SK-N-SH treated with all-trans-retinoic acid at 6 μM for 48 hours (cell line): Measurements from ENCODE around the gene TBKBP1.

Experiments used
- ATAC-seq: fragments of 200-7000 bp; cut with Tn5 transposase; 3 replicates; pipeline ENCODE4 v1.9.1; 2020; ENCODE audit warnings: mild to moderate bottlenecking, moderate library complexity
- ARNTL ChIP-seq: fragments of 450-650 bp; formaldehyde crosslinking; IDR thresholded peaks from 2 replicates; pipeline ENCODE4 v1.5.0; 2020; ENCODE audit warnings: low read depth, mild to moderate bottlenecking, moderate library complexity, borderline replicate concordance
- BACH2 ChIP-seq: fragments of 250-450 bp; sonication (Bioruptor Pico); IDR thresholded peaks from 2 replicates; pipeline ENCODE4 v1.9.0; 2021; ENCODE audit warnings: mild to moderate bottlenecking, borderline replicate concordance
- CREB5 ChIP-seq: fragments of 250-450 bp; sonication (Bioruptor Pico); IDR thresholded peaks from 2 replicates; pipeline ENCODE4 v1.5.1; 2020; ENCODE audit warnings: low read depth, mild to moderate bottlenecking, moderate library complexity
- CSDC2 ChIP-seq: fragments of 250-450 bp; sonication (Bioruptor Pico); IDR thresholded peaks from 2 replicates; pipeline ENCODE4 v1.5.0; 2020; ENCODE audit warnings: mild to moderate bottlenecking, moderate library complexity
- CSRNP3 ChIP-seq: fragments of 250-450 bp; sonication (Bioruptor Pico); IDR thresholded peaks from 2 replicates; pipeline ENCODE4 v1.5.1; 2021; ENCODE audit warnings: mild to moderate bottlenecking, moderate library complexity
- ESRRG ChIP-seq: fragments of 250-450 bp; sonication (Bioruptor Pico); IDR thresholded peaks from 2 replicates; pipeline ENCODE4 v1.6.1; 2021; ENCODE audit warnings: mild to moderate bottlenecking
- GLIS3 ChIP-seq: fragments of 250-450 bp; sonication (Bioruptor Pico); IDR thresholded peaks from 2 replicates; pipeline ENCODE4 v1.5.0; 2020; ENCODE audit warnings: mild to moderate bottlenecking, moderate library complexity
- ISL1 ChIP-seq: fragments of 250-450 bp; sonication (Bioruptor Pico); IDR thresholded peaks from 2 replicates; pipeline ENCODE4 v2.1.2; 2022; ENCODE audit warnings: mild to moderate bottlenecking, moderate library complexity
- OSR1 ChIP-seq: fragments of 250-450 bp; sonication (Bioruptor Pico); IDR thresholded peaks from 2 replicates; pipeline ENCODE4 v1.8.0; 2022; ENCODE audit warnings: moderate library complexity, mild to moderate bottlenecking, inconsistent platforms
- POU6F1 ChIP-seq: fragments of 250-450 bp; sonication (Bioruptor Pico); IDR thresholded peaks from 2 replicates; pipeline ENCODE4 v1.8.0; 2021; ENCODE audit warnings: low read depth, mild to moderate bottlenecking, moderate library complexity, borderline replicate concordance
- PPARA ChIP-seq: fragments of 250-450 bp; sonication (Bioruptor Pico); IDR thresholded peaks from 2 replicates; pipeline ENCODE4 v1.5.0; 2020; ENCODE audit warnings: mild to moderate bottlenecking, borderline replicate concordance
- RARB ChIP-seq: fragments of 250-450 bp; sonication (Bioruptor Pico); IDR thresholded peaks from 2 replicates; pipeline ENCODE4 v1.8.0; 2021; ENCODE audit warnings: mild to moderate bottlenecking, moderate library complexity
- SNAI2 ChIP-seq: fragments of 250-450 bp; sonication (Bioruptor Pico); IDR thresholded peaks from 2 replicates; pipeline ENCODE4 v1.5.0; 2020; ENCODE audit warnings: mild to moderate bottlenecking, moderate library complexity
- ZC3H10 ChIP-seq: fragments of 250-450 bp; sonication (Bioruptor Pico); IDR thresholded peaks from 2 replicates; pipeline ENCODE4 v1.5.1; 2021; ENCODE audit warnings: mild to moderate bottlenecking, moderate library complexity
- ZFP3 ChIP-seq: fragments of 250-450 bp; sonication (Bioruptor Pico); IDR thresholded peaks from 2 replicates; pipeline ENCODE4 v1.5.0; 2020; ENCODE audit warnings: mild to moderate bottlenecking, moderate library complexity
- ZFP30 ChIP-seq: fragments of 450-650 bp; formaldehyde crosslinking; IDR thresholded peaks from 2 replicates; pipeline ENCODE4 v1.5.0; 2022; ENCODE audit warnings: mild to moderate bottlenecking, moderate library complexity
- ZNF565 ChIP-seq: fragments of 450-650 bp; formaldehyde crosslinking; conservative IDR thresholded peaks from 2 replicates; pipeline ENCODE4 v1.5.0; 2020; ENCODE audit warnings: low read depth, mild to moderate bottlenecking, moderate library complexity
- ZNF70 ChIP-seq: fragments of 450-650 bp; formaldehyde crosslinking; IDR thresholded peaks from 2 replicates; pipeline ENCODE4 v1.5.0; 2020; ENCODE audit warnings: mild to moderate bottlenecking, moderate library complexity
- ZNF8 ChIP-seq: fragments of 450-650 bp; formaldehyde crosslinking; IDR thresholded peaks from 2 replicates; pipeline ENCODE4 v1.5.0; 2020; ENCODE audit warnings: mild to moderate bottlenecking, moderate library complexity
- TF ChIP-seq, protein P1 (sequence below): fragments of 250-450 bp; sonication (Bioruptor Pico); IDR thresholded peaks from 2 replicates; pipeline ENCODE4 v1.8.0; 2020; ENCODE audit warnings: mild to moderate bottlenecking, moderate library complexity, borderline replicate concordance

Gene TBKBP1

GRCh38 chr17:47733047-47733673, 39.2 kb downstream of the TBKBP1 start, which contains the start of gene TBX21:
TSS of gene TBX21 (plus strand) at chr17:47733236. CDS start at chr17:47733455, 219 bp downstream.
- ATAC-seq: peak; percentile 61
- no peak for TF ChIP-seq PPARA (CRISPR knock-in tag)
- TF ChIP-seq CSRNP3: no peak
- no peak for TF ChIP-seq OSR1 (CRISPR knock-in tag)
- TF ChIP-seq ZFP3 (CRISPR knock-in tag): no peak
- TF ChIP-seq POU6F1 (CRISPR knock-in tag): no peak
- TF ChIP-seq ZNF70 (CRISPR knock-in tag): no peak
- no peak for TF ChIP-seq CREB5 (CRISPR knock-in tag)
- no peak for TF ChIP-seq ARNTL (CRISPR knock-in tag)
- no peak for TF ChIP-seq ZNF8 (CRISPR knock-in tag)
- TF ChIP-seq GLIS3: no peak
- TF ChIP-seq SNAI2 (CRISPR knock-in tag): no peak
- TF ChIP-seq ZNF565 (CRISPR knock-in tag): no peak
- TF ChIP-seq CSDC2 (CRISPR knock-in tag): no peak
- no peak for TF ChIP-seq ESRRG (CRISPR knock-in tag)

GRCh38 chr17:47733674-47734410, 39.9 kb downstream of the TBKBP1 start:
- no peak for TF ChIP-seq ARNTL (CRISPR knock-in tag)
- TF ChIP-seq POU6F1 (CRISPR knock-in tag): no peak
- TF ChIP-seq, protein P1, sequence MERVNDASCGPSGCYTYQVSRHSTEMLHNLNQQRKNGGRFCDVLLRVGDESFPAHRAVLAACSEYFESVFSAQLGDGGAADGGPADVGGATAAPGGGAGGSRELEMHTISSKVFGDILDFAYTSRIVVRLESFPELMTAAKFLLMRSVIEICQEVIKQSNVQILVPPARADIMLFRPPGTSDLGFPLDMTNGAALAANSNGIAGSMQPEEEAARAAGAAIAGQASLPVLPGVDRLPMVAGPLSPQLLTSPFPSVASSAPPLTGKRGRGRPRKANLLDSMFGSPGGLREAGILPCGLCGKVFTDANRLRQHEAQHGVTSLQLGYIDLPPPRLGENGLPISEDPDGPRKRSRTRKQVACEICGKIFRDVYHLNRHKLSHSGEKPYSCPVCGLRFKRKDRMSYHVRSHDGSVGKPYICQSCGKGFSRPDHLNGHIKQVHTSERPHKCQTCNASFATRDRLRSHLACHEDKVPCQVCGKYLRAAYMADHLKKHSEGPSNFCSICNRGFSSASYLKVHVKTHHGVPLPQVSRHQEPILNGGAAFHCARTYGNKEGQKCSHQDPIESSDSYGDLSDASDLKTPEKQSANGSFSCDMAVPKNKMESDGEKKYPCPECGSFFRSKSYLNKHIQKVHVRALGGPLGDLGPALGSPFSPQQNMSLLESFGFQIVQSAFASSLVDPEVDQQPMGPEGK (CRISPR knock-in tag): no peak
- TF ChIP-seq ZC3H10: no peak
- no peak for TF ChIP-seq BACH2 (CRISPR knock-in tag)
- no peak for TF ChIP-seq CREB5 (CRISPR knock-in tag)
- no peak for TF ChIP-seq CSRNP3
- TF ChIP-seq CSDC2 (CRISPR knock-in tag): no peak
- TF ChIP-seq ESRRG (CRISPR knock-in tag): no peak
- no peak for TF ChIP-seq ZFP30 (CRISPR knock-in tag)
- no peak for TF ChIP-seq ZFP3 (CRISPR knock-in tag)
- TF ChIP-seq ZNF8 (CRISPR knock-in tag): no peak
- TF ChIP-seq GLIS3: no peak
- no peak for TF ChIP-seq RARB (CRISPR knock-in tag)
- TF ChIP-seq OSR1 (CRISPR knock-in tag): no peak
- TF ChIP-seq ISL1 (CRISPR knock-in tag): no peak
- TF ChIP-seq PPARA (CRISPR knock-in tag): no peak
- ATAC-seq: peak; percentile 36
